ENCODE measurements around the gene TAGLN3. TPM values are rescaled to one million over a fixed set of nuclear protein-coding genes. Genes with fewer than 3 reads are reported as not detected.
A peak's percentile ranks its signal among the peaks of the same experiment; 100 is the strongest.

TAGLN3 gene
- total RNA-seq, 1 donor from 2014 or later, result 0.60 TPM

DNA sequence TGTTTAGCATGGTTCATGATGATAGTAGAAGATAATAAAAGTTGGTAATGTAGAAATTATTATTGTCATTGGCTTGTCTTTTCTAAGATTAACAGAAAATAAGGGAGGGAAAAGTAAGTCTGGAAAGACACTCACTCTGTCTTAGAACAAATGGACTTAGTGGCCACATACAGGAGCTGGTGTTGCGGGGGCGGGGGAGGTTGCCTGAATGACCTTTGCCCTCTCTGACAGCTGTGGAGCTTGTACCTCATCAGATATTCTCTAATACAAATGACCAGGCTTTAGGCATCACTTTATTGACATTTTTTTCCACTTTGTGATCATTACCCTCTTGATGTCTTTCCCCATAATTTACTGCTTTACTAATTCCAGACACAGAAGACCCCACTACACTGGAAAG, 5.9 kb downstream of the TAGLN3 start:
- Mint-ChIP-seq H3K36me3 (no peaks in the 10 kb centered on the region), H3K9me3 (no peaks in the 10 kb centered on the region), H3K4me1 (peaks cover 23% of the 10 kb centered on the region), H3K4me3 (no peak overlapping the region), H3K27me3 (ENCODE audit: low read depth) (peaks cover 12% of the 10 kb centered on the region), H3K27ac (no peak overlapping the region)
- DNase-seq (ENCODE audit: low spot score in 2 of 2, unreplicated experiment in 2 of 2), result no peak
- TF ChIP-seq, protein P1, sequence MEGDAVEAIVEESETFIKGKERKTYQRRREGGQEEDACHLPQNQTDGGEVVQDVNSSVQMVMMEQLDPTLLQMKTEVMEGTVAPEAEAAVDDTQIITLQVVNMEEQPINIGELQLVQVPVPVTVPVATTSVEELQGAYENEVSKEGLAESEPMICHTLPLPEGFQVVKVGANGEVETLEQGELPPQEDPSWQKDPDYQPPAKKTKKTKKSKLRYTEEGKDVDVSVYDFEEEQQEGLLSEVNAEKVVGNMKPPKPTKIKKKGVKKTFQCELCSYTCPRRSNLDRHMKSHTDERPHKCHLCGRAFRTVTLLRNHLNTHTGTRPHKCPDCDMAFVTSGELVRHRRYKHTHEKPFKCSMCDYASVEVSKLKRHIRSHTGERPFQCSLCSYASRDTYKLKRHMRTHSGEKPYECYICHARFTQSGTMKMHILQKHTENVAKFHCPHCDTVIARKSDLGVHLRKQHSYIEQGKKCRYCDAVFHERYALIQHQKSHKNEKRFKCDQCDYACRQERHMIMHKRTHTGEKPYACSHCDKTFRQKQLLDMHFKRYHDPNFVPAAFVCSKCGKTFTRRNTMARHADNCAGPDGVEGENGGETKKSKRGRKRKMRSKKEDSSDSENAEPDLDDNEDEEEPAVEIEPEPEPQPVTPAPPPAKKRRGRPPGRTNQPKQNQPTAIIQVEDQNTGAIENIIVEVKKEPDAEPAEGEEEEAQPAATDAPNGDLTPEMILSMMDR (IDR thresholded peaks at IDR 0.05; ENCODE audit: unreplicated experiment), result no peak

GRCh38 chr3:112005091-112005672, 6.5 kb downstream of the TAGLN3 start:
- Mint-ChIP-seq H3K27me3 (ENCODE audit: low read depth) (peaks cover 9% of the 10 kb centered on the region), H3K9me3 (no peaks in the 10 kb centered on the region), H3K4me3 (no peak overlapping the region), H3K36me3 (no peaks in the 10 kb centered on the region), H3K27ac (no peak overlapping the region), H3K4me1 (peaks cover 21% of the 10 kb centered on the region)
- TF ChIP-seq, protein P1 (IDR thresholded peaks at IDR 0.05; ENCODE audit: unreplicated experiment), result no peak
- no peak for DNase-seq (ENCODE audit: low spot score in 2 of 2, unreplicated experiment in 2 of 2)

DNA sequence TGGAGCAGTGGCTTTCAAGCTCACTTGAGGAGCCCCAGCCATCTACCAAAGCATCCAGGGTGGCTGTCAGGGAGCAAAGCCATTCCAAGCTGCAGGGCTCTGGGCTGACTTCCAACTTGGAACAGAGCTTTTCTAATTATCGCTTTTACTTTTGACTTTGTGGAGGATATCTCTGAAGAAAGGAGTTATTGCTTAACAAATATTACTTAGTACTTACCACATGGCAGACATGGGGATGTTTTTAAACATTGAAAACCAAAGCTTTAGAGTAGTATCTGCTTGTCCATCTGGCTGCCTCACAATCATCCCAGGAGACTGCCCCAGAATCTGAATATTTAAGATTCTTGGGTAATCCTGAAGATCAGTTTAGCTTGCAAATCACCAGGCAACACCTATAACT, 8.9 kb downstream of the TAGLN3 start:
- TF ChIP-seq, protein P1 (IDR thresholded peaks at IDR 0.05; ENCODE audit: unreplicated experiment), result no peak
- Mint-ChIP-seq H3K4me3 (no peak overlapping the region), H3K27me3 (ENCODE audit: low read depth) (no peaks in the 10 kb centered on the region), H3K9me3 (no peaks in the 10 kb centered on the region), H3K27ac (peak overlapping the region; percentile 62), H3K36me3 (no peaks in the 10 kb centered on the region), H3K4me1 (peaks cover 27% of the 10 kb centered on the region)
- DNase-seq (ENCODE audit: low spot score in 2 of 2, unreplicated experiment in 2 of 2), result no peak

DNA sequence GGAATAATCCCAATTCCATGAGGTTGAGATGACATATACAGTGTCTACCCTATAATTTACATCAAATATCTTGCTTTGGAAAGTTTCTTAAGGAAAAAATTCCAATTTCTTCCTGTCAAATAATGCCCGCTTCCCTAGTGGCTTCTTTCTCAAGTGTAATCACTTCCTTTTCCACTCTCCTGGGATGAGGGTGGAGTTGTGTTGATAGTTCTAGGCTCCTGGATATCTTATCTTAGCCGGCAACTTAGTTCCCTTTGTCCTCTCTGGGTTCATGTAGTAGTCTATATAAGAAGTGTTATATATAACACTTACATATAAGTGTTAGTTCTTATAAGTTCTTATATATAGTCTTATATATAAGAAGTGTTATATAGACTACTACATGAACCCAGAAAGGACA, 10.9 kb downstream of the TAGLN3 start:
- TF ChIP-seq, protein P1 (IDR thresholded peaks at IDR 0.05; ENCODE audit: unreplicated experiment), result no peak
- no peak for DNase-seq (ENCODE audit: low spot score in 2 of 2, unreplicated experiment in 2 of 2)
- H3K36me3 Mint-ChIP-seq, result no peaks in the 10 kb centered on the region
- no peaks in the 10 kb centered on the region for H3K27me3 Mint-ChIP-seq (ENCODE audit: low read depth)
- no peaks in the 10 kb centered on the region for H3K9me3 Mint-ChIP-seq
- no peak overlapping the region for H3K27ac Mint-ChIP-seq
- no peak overlapping the region for H3K4me3 Mint-ChIP-seq
- peaks cover 16% of the 10 kb centered on the region for H3K4me1 Mint-ChIP-seq

GRCh38 chr3:112010636-112011035, 11.9 kb downstream of the TAGLN3 start:
- no peak for DNase-seq (ENCODE audit: low spot score in 2 of 2, unreplicated experiment in 2 of 2)
- TF ChIP-seq, protein P1 (IDR thresholded peaks at IDR 0.05; ENCODE audit: unreplicated experiment), result no peak
- H3K9me3 Mint-ChIP-seq, result no peaks in the 10 kb centered on the region

More at GRCh38 chr3:112010636-112011035, 11.9 kb downstream of the TAGLN3 start:
- Mint-ChIP-seq H3K4me3 (no peak overlapping the region), H3K36me3 (no peaks in the 10 kb centered on the region), H3K27me3 (ENCODE audit: low read depth) (no peaks in the 10 kb centered on the region), H3K27ac (no peak overlapping the region), H3K4me1 (peaks cover 16% of the 10 kb centered on the region)

All from mesothelial cell of epicardium (in vitro differentiated cells).